ENCODE results near the gene TRPC4AP.
"Not testable (repeated sequence)": the region's sequence is repeated elsewhere in the genome, so short reads cannot be mapped to it uniquely, and the experiment has no call there.

TRPC4AP gene

GRCh38 chr20:35052616-35053015, 40.0 kb downstream of the TRPC4AP start:
- not testable (repeated sequence) for H3K4me2 ChIP-seq (ENCODE audit: low read length); H3K4me3 ChIP-seq (ENCODE audit: low read length); H3K9me3 ChIP-seq (replicated peaks; ENCODE audit: low read length); H3K4me1 ChIP-seq (ENCODE audit: control insufficient read depth, insufficient read depth, low read length); H3K9ac ChIP-seq (ENCODE audit: low read depth, low read length); H3K27me3 ChIP-seq (ENCODE audit: control insufficient read depth, insufficient read depth, low read length)
- H3K36me3 ChIP-seq (ENCODE audit: insufficient read depth, low read length) = peaks cover 50% of the 10 kb centered on the region

- peaks cover 53% of the 10 kb centered on the region for H3K36me3 ChIP-seq (ENCODE audit: insufficient read depth, low read length)
- H3K4me1 ChIP-seq (ENCODE audit: control insufficient read depth, insufficient read depth, low read length) = no peaks in the 10 kb centered on the region
- no peak overlapping the region for H3K9ac ChIP-seq (ENCODE audit: low read depth, low read length)
- no peak overlapping the region for H3K4me2 ChIP-seq (ENCODE audit: low read length)
- H3K27me3 ChIP-seq (ENCODE audit: control insufficient read depth, insufficient read depth, low read length) = no peaks in the 10 kb centered on the region
- no peaks in the 10 kb centered on the region for H3K9me3 ChIP-seq (replicated peaks; ENCODE audit: low read length)
- no peak overlapping the region for H3K4me3 ChIP-seq (ENCODE audit: low read length)
These were observed 42.7 kb downstream of the TRPC4AP start for GRCh38 chr20:35049776-35050352.

GRCh38 chr20:35048739-35049138, 43.9 kb downstream of the TRPC4AP start:
- no peak overlapping the region for H3K4me3 ChIP-seq (ENCODE audit: low read length)
- H3K27me3 ChIP-seq (ENCODE audit: control insufficient read depth, insufficient read depth, low read length) = no peaks in the 10 kb centered on the region
- no peaks in the 10 kb centered on the region for H3K4me1 ChIP-seq (ENCODE audit: control insufficient read depth, insufficient read depth, low read length)
- H3K4me2 ChIP-seq (ENCODE audit: low read length) = no peak overlapping the region
- H3K9me3 ChIP-seq (replicated peaks; ENCODE audit: low read length) = no peaks in the 10 kb centered on the region
- no peak overlapping the region for H3K9ac ChIP-seq (ENCODE audit: low read depth, low read length)
- H3K36me3 ChIP-seq (ENCODE audit: insufficient read depth, low read length) = peaks cover 52% of the 10 kb centered on the region

- no peak overlapping the region for H3K4me3 ChIP-seq (ENCODE audit: low read length)
- H3K36me3 ChIP-seq (ENCODE audit: insufficient read depth, low read length) = peaks cover 55% of the 10 kb centered on the region
These were observed 50.3 kb downstream of the TRPC4AP start for GRCh38 chr20:35042268-35042667.

GRCh38 chr20:35040646-35041045, 52.0 kb downstream of the TRPC4AP start:
- no peak overlapping the region for H3K4me2 ChIP-seq (ENCODE audit: low read length)
- H3K9me3 ChIP-seq (replicated peaks; ENCODE audit: low read length) = no peaks in the 10 kb centered on the region
- H3K9ac ChIP-seq (ENCODE audit: low read depth, low read length) = no peak overlapping the region
- H3K36me3 ChIP-seq (ENCODE audit: insufficient read depth, low read length) = peaks cover 50% of the 10 kb centered on the region
- no peaks in the 10 kb centered on the region for H3K27me3 ChIP-seq (ENCODE audit: control insufficient read depth, insufficient read depth, low read length)
- no peak overlapping the region for H3K4me3 ChIP-seq (ENCODE audit: low read length)
- no peaks in the 10 kb centered on the region for H3K4me1 ChIP-seq (ENCODE audit: control insufficient read depth, insufficient read depth, low read length)

More at GRCh38 chr20:35042268-35042667, 50.3 kb downstream of the TRPC4AP start:
- no peak overlapping the region for H3K9ac ChIP-seq (ENCODE audit: low read depth, low read length)
- no peak overlapping the region for H3K4me2 ChIP-seq (ENCODE audit: low read length)
- no peaks in the 10 kb centered on the region for H3K9me3 ChIP-seq (replicated peaks; ENCODE audit: low read length)
- H3K4me1 ChIP-seq (ENCODE audit: control insufficient read depth, insufficient read depth, low read length) = no peaks in the 10 kb centered on the region
- no peaks in the 10 kb centered on the region for H3K27me3 ChIP-seq (ENCODE audit: control insufficient read depth, insufficient read depth, low read length)

GRCh38 chr20:35039846-35040489, 52.6 kb downstream of the TRPC4AP start:
- no peaks in the 10 kb centered on the region for H3K4me1 ChIP-seq (ENCODE audit: control insufficient read depth, insufficient read depth, low read length)
- no peak overlapping the region for H3K4me3 ChIP-seq (ENCODE audit: low read length)
- H3K36me3 ChIP-seq (ENCODE audit: insufficient read depth, low read length) = peaks cover 54% of the 10 kb centered on the region
- H3K9me3 ChIP-seq (replicated peaks; ENCODE audit: low read length) = no peaks in the 10 kb centered on the region
- no peaks in the 10 kb centered on the region for H3K27me3 ChIP-seq (ENCODE audit: control insufficient read depth, insufficient read depth, low read length)
- H3K9ac ChIP-seq (ENCODE audit: low read depth, low read length) = no peak overlapping the region
- no peak overlapping the region for H3K4me2 ChIP-seq (ENCODE audit: low read length)

GRCh38 chr20:35039146-35039545, 53.5 kb downstream of the TRPC4AP start:
- Histone ChIP-seq H3K4me3 (ENCODE audit: low read length) (no peak overlapping the region), H3K4me1 (ENCODE audit: control insufficient read depth, insufficient read depth, low read length) (no peaks in the 10 kb centered on the region), H3K27me3 (ENCODE audit: control insufficient read depth, insufficient read depth, low read length) (no peaks in the 10 kb centered on the region), H3K36me3 (ENCODE audit: insufficient read depth, low read length) (peaks cover 56% of the 10 kb centered on the region), H3K4me2 (ENCODE audit: low read length) (no peak overlapping the region), H3K9ac (ENCODE audit: low read depth, low read length) (no peak overlapping the region), H3K9me3 (replicated peaks; ENCODE audit: low read length) (no peaks in the 10 kb centered on the region)

GRCh38 chr20:35034145-35034544, 58.5 kb downstream of the TRPC4AP start:
- H3K4me3 ChIP-seq (ENCODE audit: low read length) = no peak overlapping the region
- H3K9me3 ChIP-seq (replicated peaks; ENCODE audit: low read length) = no peaks in the 10 kb centered on the region
- no peaks in the 10 kb centered on the region for H3K27me3 ChIP-seq (ENCODE audit: control insufficient read depth, insufficient read depth, low read length)
- no peaks in the 10 kb centered on the region for H3K4me1 ChIP-seq (ENCODE audit: control insufficient read depth, insufficient read depth, low read length)
- no peak overlapping the region for H3K4me2 ChIP-seq (ENCODE audit: low read length)
- H3K36me3 ChIP-seq (ENCODE audit: insufficient read depth, low read length) = peaks cover 55% of the 10 kb centered on the region
- H3K9ac ChIP-seq (ENCODE audit: low read depth, low read length) = no peak overlapping the region

GRCh38 chr20:35030136-35030535, 62.5 kb downstream of the TRPC4AP start:
- no peaks in the 10 kb centered on the region for H3K9me3 ChIP-seq (replicated peaks; ENCODE audit: low read length)
- no peak overlapping the region for H3K4me2 ChIP-seq (ENCODE audit: low read length)
- H3K27me3 ChIP-seq (ENCODE audit: control insufficient read depth, insufficient read depth, low read length) = no peaks in the 10 kb centered on the region
- H3K36me3 ChIP-seq (ENCODE audit: insufficient read depth, low read length) = peaks cover 67% of the 10 kb centered on the region
- no peak overlapping the region for H3K9ac ChIP-seq (ENCODE audit: low read depth, low read length)
- no peak overlapping the region for H3K4me3 ChIP-seq (ENCODE audit: low read length)
- no peaks in the 10 kb centered on the region for H3K4me1 ChIP-seq (ENCODE audit: control insufficient read depth, insufficient read depth, low read length)

- peaks cover 62% of the 10 kb centered on the region for H3K36me3 ChIP-seq (ENCODE audit: insufficient read depth, low read length)
These were observed 65.3 kb downstream of the TRPC4AP start for GRCh38 chr20:35027301-35027700.

GRCh38 chr20:35025116-35025515, 67.5 kb downstream of the TRPC4AP start:
- no peak overlapping the region for H3K4me2 ChIP-seq (ENCODE audit: low read length)
- H3K36me3 ChIP-seq (ENCODE audit: insufficient read depth, low read length) = peaks cover 58% of the 10 kb centered on the region
- H3K4me1 ChIP-seq (ENCODE audit: control insufficient read depth, insufficient read depth, low read length) = peaks cover 14% of the 10 kb centered on the region
- H3K9me3 ChIP-seq (replicated peaks; ENCODE audit: low read length) = no peaks in the 10 kb centered on the region
- no peaks in the 10 kb centered on the region for H3K27me3 ChIP-seq (ENCODE audit: control insufficient read depth, insufficient read depth, low read length)
- no peak overlapping the region for H3K4me3 ChIP-seq (ENCODE audit: low read length)
- no peak overlapping the region for H3K9ac ChIP-seq (ENCODE audit: low read depth, low read length)

More at GRCh38 chr20:35027301-35027700, 65.3 kb downstream of the TRPC4AP start:
- Histone ChIP-seq H3K4me2 (ENCODE audit: low read length) (no peak overlapping the region), H3K27me3 (ENCODE audit: control insufficient read depth, insufficient read depth, low read length) (no peaks in the 10 kb centered on the region), H3K9ac (ENCODE audit: low read depth, low read length) (no peak overlapping the region), H3K9me3 (replicated peaks; ENCODE audit: low read length) (no peaks in the 10 kb centered on the region), H3K4me1 (ENCODE audit: control insufficient read depth, insufficient read depth, low read length) (no peaks in the 10 kb centered on the region), H3K4me3 (ENCODE audit: low read length) (no peak overlapping the region)

- no peak overlapping the region for H3K4me3 ChIP-seq (ENCODE audit: low read length)
- H3K9ac ChIP-seq (ENCODE audit: low read depth, low read length) = no peak overlapping the region
- H3K27me3 ChIP-seq (ENCODE audit: control insufficient read depth, insufficient read depth, low read length) = no peaks in the 10 kb centered on the region
- H3K4me2 ChIP-seq (ENCODE audit: low read length) = no peak overlapping the region
- H3K4me1 ChIP-seq (ENCODE audit: control insufficient read depth, insufficient read depth, low read length) = peaks cover 16% of the 10 kb centered on the region
- H3K36me3 ChIP-seq (ENCODE audit: insufficient read depth, low read length) = peaks cover 68% of the 10 kb centered on the region
- H3K9me3 ChIP-seq (replicated peaks; ENCODE audit: low read length) = no peaks in the 10 kb centered on the region
These were observed 69.0 kb downstream of the TRPC4AP start for GRCh38 chr20:35023624-35024023.
